Cardiac fibroblast (primary cell): ENCODE measurements around the gene PLS1.

Source experiments
- DNase-seq, 2 donors: peaks; one replicate each; pipeline versions ENCODE4 v3.0.0 to v3.0.0-alpha.2; 2010; ENCODE audit warnings: low read depth in 2 of 2
- H3K4me3 ChIP-seq, 2 donors: replicated peaks in 1 of 2; 1 replicate in 1 of 2; 2 replicates in 1 of 2; pipeline ENCODE4 v1.5.1; 2011; ENCODE audit warnings: low read depth in 2 of 2, low read length in 2 of 2, mild to moderate bottlenecking in 2 of 2, moderate library complexity in 1 of 2
- TF ChIP-seq, protein P1 (sequence below): IDR thresholded peaks from one replicate; pipeline ENCODE4 v1.5.1; 2011; ENCODE audit warnings: low read depth, mild to moderate bottlenecking, low read length, inconsistent platforms

Gene PLS1

DNA sequence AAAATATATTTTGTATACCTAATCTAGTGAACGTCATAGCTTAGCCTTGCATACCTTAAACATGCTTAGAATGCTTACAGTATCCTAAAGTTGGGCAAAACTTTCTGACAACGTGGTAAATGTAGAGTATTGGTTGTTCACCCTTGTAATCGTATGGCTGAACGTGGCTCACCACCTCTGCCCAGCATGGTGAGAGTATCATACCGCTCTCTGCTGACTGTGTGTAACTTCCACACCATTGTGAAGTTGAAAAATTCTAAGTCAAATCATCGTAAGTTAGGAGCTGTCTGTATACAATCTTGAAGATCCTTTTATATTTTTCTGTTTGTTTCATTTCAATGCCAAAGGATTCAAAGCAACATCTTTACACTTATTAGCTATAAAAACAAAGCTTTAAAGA is 64.2 kb downstream of the PLS1 start:
- H3K4me3 ChIP-seq, result no peak overlapping the region
- no peak for DNase-seq
- TF ChIP-seq, protein P1, sequence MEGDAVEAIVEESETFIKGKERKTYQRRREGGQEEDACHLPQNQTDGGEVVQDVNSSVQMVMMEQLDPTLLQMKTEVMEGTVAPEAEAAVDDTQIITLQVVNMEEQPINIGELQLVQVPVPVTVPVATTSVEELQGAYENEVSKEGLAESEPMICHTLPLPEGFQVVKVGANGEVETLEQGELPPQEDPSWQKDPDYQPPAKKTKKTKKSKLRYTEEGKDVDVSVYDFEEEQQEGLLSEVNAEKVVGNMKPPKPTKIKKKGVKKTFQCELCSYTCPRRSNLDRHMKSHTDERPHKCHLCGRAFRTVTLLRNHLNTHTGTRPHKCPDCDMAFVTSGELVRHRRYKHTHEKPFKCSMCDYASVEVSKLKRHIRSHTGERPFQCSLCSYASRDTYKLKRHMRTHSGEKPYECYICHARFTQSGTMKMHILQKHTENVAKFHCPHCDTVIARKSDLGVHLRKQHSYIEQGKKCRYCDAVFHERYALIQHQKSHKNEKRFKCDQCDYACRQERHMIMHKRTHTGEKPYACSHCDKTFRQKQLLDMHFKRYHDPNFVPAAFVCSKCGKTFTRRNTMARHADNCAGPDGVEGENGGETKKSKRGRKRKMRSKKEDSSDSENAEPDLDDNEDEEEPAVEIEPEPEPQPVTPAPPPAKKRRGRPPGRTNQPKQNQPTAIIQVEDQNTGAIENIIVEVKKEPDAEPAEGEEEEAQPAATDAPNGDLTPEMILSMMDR, result no peak

DNA sequence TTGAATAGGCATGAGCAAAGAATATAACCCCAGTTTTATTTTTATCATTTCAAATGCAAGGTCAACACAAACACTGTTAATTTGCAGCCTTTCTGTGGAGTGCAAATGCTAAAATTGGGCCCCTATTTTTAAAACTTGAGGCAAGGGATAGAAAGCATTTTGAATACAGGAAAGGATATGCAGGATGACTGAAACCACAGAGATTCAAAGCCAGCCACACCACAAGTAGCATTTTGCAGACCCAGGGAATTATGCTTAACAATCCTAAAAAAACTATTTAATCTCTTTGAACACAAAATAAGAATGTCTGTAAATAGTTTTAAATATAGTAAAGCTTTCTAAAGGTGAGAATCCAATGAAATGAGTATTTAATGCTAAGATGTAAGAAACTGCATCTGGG is 64.7 kb downstream of the PLS1 start:
- TF ChIP-seq, protein P1, result no peak
- no peak for DNase-seq
- no peak overlapping the region for H3K4me3 ChIP-seq

DNA sequence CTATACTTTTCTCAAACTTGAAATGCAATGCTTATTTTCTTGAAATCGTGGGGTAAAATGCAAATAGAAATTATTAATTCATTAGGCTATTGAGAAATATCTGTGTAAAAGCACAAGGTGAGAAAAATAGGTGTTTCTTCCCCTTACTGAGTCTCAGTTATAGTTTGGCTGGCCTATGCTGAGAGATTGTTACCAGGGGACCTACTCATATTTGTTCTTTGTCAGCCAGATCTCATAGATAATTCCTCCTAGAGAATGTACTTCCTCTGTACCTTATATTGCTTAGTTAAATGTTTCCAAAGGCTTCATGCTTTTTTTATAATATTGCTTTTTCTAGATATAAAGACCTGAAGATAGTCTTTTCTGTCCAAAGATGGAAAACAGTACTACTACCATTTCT is 67.7 kb downstream of the PLS1 start:
- no peak overlapping the region for H3K4me3 ChIP-seq
- no peak for DNase-seq
- TF ChIP-seq, protein P1, result no peak

DNA sequence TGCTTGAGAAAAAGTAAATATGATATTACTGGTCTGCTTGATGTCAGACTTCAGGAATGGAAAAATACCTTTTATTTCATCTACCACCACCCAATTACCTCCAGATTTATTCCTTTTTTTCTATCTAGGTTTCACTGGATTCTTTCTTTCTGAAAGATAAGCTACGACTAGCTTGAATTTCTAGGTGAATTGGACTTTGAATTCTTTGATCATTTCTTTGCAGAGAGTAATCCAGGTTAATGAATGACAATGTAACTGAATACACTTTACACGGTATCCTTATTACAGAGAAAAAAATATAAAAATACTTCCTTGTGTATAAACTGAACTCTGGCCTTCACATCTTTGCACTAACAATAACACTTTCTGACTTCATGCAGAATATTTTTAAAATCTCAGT is 68.1 kb downstream of the PLS1 start:
- no peak for DNase-seq
- TF ChIP-seq, protein P1, result no peak
- no peak overlapping the region for H3K4me3 ChIP-seq

DNA sequence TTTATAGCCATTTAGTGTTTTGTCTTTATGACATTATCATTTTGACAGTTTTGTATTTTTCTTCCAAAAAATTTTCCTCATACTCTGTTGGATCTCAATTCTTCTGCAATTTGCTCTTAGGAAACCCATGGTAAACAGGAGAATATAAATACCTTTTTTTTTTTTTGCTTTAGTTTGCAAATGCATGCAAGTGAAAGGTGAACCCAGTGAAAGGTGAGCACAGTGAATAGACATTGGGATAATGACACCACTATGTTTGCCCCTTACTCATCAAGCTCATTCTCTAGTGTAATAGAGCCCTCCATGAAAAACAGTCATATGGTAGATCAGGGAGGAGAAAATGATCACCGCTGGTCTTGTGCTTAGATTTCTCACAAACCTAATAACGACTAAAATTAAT is 68.6 kb downstream of the PLS1 start:
- TF ChIP-seq, protein P1, result no peak
- no peak for DNase-seq

DNA sequence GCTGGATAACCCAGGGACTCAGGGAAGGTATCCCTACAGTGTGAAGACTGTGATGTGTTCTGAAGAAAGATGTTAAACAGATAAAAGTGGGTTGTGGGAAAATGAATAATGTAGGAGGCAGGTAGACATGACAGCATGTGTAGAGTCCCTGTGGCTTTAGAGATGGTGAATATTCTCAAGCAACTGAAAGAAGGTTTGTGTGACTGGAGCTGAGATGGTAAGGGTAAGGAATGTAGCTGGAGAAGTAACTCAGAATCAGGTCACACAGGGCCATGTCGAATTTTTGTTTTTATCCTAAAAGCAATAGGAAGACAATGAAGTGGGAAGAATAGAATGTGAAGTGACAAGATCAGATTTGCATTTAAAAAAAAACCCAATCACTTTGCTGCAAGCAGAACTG is 73.9 kb downstream of the PLS1 start:
- H3K4me3 ChIP-seq, result no peak overlapping the region
- DNase-seq, result no peak
- TF ChIP-seq, protein P1, result no peak

More for the DNA sequence above, 68.6 kb downstream of the PLS1 start:
- H3K4me3 ChIP-seq, result no peak overlapping the region

DNA sequence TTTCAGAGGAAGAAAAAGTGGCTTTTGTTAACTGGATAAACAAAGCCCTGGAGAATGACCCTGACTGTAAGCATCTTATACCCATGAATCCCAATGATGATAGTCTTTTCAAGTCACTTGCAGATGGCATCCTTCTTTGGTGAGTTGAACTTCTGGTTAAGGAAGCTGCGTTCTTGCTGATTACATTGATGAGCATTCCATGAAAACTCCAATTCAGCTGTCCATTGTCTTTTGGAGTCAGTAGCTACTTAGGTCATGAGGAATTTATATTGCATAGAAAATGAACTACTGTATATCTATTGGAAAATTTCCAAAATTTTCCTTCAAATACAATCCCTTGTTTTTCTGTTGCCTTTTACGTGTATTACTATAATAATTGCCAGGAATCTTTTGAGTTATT is 80.0 kb downstream of the PLS1 start:
- H3K4me3 ChIP-seq, result no peak overlapping the region
- TF ChIP-seq, protein P1, result no peak
- no peak for DNase-seq
